ENCODE data around the gene ACER3. TPM values are rescaled to one million over a fixed set of nuclear protein-coding genes. Genes with fewer than 3 reads are reported as not detected.

Gene ACER3
- total RNA-seq, 4 donors from 2014 or later, result 11.5 to 29.3 (median 17.9) TPM

DNA sequence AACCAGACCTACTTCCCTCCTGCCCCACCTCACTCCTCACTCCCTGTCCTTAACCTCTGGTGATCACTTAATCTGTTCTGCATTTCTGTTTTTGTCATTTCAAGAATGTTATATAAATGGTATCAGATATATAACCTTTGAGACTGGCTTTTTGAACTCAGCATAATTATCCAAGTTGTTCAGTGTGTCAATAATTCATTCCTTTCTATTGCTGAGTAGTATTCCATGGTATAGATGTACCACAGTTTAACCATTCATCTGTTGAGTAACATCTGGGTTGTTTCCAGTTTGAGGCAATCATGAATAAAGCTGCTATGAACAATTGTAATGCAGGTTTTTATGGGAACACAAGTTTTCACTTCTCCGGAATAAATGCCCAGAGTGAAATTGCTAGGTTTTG, 138.9 kb downstream of the ACER3 start:
- H3K36me3 ChIP-seq, result no peaks in the 10 kb centered on the region
- no peaks in the 10 kb centered on the region for H3K27me3 ChIP-seq
- no peak overlapping the region for H3K27ac ChIP-seq
- 100% methylated on average over 1 of the region's 1 CpG for WGBS, 2 donors
- H3K4me1 ChIP-seq, result no peaks in the 10 kb centered on the region
- DNase-seq, result no peak
- no peak for TF ChIP-seq CTCF (IDR thresholded peaks at IDR 0.05)
- no peak for TF ChIP-seq POLR2A (IDR thresholded peaks at IDR 0.05)
- H3K4me3 ChIP-seq (replicated peaks in 1 of 3), result no peak overlapping the region
- intact Hi-C loops (cut with DNase I), result no loop called here
- no peaks in the 10 kb centered on the region for H3K9me3 ChIP-seq

DNA sequence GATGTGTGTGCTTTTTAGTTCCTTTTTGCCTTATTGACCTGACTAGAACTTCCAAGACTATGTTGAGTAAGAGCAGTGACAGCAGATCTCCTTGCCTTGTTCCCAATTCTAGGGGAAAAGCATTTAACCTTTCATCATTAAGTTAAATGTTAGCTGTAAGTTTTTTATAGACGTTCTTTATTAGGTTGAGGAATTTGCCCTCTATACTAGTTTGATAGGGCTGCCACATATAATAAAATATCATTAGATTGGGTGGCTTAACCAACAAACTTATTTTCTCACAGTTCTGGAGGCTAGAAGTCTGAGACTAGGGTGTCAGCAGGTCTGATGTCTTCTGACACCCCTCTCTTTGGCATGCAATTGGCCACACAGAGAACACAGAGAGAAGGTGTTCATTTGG, 140.9 kb downstream of the ACER3 start:
- no peak overlapping the region for H3K27ac ChIP-seq
- no peaks in the 10 kb centered on the region for H3K27me3 ChIP-seq
- no peaks in the 10 kb centered on the region for H3K36me3 ChIP-seq
- TF ChIP-seq CTCF (IDR thresholded peaks at IDR 0.05) (no peak), POLR2A (IDR thresholded peaks at IDR 0.05) (no peak)
- no peaks in the 10 kb centered on the region for H3K4me1 ChIP-seq
- WGBS, 2 donors, result 91 to 95% methylated on average over 1 of the region's 1 CpG
- no peak for DNase-seq
- H3K9me3 ChIP-seq, result no peaks in the 10 kb centered on the region
- intact Hi-C loops (cut with DNase I), result no loop called here
- no peak overlapping the region for H3K4me3 ChIP-seq (replicated peaks in 1 of 3)

DNA sequence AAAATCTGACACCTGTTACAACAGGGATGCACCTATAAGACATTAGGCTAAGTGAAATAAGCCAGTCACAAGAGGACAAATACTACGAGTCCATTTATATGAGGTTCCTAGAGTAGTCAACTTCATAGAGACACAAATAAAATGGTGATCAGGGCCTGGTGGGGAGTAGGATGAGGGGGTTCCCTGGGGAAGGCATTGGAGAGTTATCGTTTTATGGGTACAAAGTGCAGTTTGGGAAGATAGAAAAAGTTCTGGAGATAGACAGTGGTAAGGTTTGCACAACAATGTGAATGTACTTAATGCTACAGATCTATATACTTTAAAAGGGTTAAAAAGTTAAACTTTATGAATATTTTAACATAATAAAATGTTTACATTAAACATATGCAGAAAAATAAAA, 142.1 kb downstream of the ACER3 start:
- Histone ChIP-seq H3K27ac (no peak overlapping the region), H3K27me3 (no peaks in the 10 kb centered on the region), H3K9me3 (no peaks in the 10 kb centered on the region), H3K4me3 (replicated peaks in 1 of 3) (no peak overlapping the region), H3K36me3 (no peaks in the 10 kb centered on the region), H3K4me1 (no peaks in the 10 kb centered on the region)
- intact Hi-C loops (cut with DNase I), result no loop called here
- no peak for DNase-seq
- 98 to 100% methylated on average over 2 of the region's 2 CpGs for WGBS, 2 donors
- TF ChIP-seq CTCF (IDR thresholded peaks at IDR 0.05) (no peak), POLR2A (IDR thresholded peaks at IDR 0.05) (no peak)

DNA sequence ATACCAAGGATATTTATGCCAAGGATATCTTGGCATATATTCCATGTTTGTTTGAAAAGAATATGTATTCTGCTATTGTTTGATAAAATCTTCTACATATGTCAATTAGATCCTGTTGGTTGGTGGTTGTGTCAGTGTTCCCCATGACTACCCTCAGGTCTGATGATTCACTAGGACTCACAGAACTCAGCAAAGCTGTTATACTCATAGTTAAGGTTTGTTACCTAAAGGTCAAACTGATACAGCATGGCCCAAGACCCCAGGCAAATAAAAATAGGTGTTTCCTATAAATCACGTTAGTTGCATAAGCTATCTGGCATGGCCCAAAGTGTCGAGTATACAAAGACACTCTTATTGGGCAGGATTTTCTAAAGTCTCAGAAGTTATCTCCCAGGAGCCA, 143.2 kb downstream of the ACER3 start:
- DNase-seq, result no peak
- no peaks in the 10 kb centered on the region for H3K9me3 ChIP-seq
- no peaks in the 10 kb centered on the region for H3K27me3 ChIP-seq
- intact Hi-C loops (cut with DNase I), result no loop called here
- no peaks in the 10 kb centered on the region for H3K36me3 ChIP-seq
- 50 to 76% methylated on average over 2 of the region's 2 CpGs for WGBS, 2 donors
- H3K4me3 ChIP-seq (replicated peaks in 1 of 3), result no peak overlapping the region
- TF ChIP-seq CTCF (IDR thresholded peaks at IDR 0.05), result no peak
- no peak for TF ChIP-seq POLR2A (IDR thresholded peaks at IDR 0.05)
- H3K27ac ChIP-seq, result no peak overlapping the region
- H3K4me1 ChIP-seq, result no peaks in the 10 kb centered on the region

DNA sequence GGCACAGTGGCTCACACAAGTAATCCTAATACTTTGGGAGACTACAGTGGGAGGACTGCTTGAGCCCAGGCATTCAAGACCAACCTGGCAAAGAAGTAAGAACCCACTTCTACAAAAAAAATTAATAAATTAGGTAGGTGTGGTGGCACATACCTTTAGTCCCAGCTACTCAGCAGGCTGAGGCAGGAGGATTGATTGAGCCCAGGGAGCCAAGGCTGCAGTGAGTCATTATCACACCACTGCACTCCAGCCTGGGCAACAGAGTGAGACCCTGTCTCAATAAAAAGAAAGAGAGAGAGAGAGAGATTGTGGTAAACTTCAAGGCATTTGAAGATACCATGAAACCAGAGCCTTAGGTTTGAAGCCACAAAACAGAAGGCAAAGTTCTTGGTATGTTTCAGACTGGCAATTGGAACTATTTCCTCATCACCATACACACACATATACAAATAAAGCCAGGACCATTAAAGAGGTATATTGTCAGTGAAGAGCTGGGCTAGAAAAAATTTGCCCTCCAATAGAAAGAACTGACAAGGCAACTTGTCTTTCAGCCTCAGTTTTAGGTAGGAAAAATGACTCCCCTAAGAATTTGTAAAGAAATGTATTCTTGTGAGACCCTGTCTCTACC, 148.9 kb downstream of the ACER3 start:
- Histone ChIP-seq H3K4me1 (no peaks in the 10 kb centered on the region), H3K27me3 (no peaks in the 10 kb centered on the region), H3K27ac (no peak overlapping the region), H3K4me3 (replicated peaks in 1 of 3) (no peak overlapping the region), H3K9me3 (no peaks in the 10 kb centered on the region), H3K36me3 (no peaks in the 10 kb centered on the region)
- TF ChIP-seq POLR2A (IDR thresholded peaks at IDR 0.05) (no peak), CTCF (IDR thresholded peaks at IDR 0.05) (no peak)
- no peak for DNase-seq
- intact Hi-C loops (cut with DNase I), result no loop called here

All from thyroid gland (tissue), 4 donors.